ENCODE data around the gene RASGEF1C.

Gene RASGEF1C

DNA sequence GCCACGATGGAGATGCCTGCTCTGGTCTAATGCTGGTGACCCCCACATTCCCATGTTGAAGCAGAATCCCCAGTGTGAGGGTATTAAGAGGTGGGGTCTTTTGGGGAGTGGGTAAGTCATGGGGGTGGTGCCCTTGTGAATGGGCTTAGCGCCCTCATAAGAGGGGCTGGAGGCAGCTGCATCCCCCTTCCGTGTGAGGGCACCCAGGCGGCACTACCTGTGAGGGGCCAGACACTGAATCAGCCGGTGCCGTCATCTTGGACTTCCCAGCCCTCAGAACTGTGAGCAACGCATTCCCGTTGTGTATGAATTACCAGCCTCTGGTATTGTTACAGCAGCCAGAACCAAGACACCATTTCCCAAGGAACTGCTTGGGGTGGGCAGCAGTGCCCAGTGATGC lies 110.5 kb downstream of the RASGEF1C start:
- TF ChIP-seq, protein P1, sequence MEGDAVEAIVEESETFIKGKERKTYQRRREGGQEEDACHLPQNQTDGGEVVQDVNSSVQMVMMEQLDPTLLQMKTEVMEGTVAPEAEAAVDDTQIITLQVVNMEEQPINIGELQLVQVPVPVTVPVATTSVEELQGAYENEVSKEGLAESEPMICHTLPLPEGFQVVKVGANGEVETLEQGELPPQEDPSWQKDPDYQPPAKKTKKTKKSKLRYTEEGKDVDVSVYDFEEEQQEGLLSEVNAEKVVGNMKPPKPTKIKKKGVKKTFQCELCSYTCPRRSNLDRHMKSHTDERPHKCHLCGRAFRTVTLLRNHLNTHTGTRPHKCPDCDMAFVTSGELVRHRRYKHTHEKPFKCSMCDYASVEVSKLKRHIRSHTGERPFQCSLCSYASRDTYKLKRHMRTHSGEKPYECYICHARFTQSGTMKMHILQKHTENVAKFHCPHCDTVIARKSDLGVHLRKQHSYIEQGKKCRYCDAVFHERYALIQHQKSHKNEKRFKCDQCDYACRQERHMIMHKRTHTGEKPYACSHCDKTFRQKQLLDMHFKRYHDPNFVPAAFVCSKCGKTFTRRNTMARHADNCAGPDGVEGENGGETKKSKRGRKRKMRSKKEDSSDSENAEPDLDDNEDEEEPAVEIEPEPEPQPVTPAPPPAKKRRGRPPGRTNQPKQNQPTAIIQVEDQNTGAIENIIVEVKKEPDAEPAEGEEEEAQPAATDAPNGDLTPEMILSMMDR (IDR thresholded peaks at IDR 0.05; ENCODE audit: borderline replicate concordance, insufficient read depth, low read depth, low read length) = no peak

DNA sequence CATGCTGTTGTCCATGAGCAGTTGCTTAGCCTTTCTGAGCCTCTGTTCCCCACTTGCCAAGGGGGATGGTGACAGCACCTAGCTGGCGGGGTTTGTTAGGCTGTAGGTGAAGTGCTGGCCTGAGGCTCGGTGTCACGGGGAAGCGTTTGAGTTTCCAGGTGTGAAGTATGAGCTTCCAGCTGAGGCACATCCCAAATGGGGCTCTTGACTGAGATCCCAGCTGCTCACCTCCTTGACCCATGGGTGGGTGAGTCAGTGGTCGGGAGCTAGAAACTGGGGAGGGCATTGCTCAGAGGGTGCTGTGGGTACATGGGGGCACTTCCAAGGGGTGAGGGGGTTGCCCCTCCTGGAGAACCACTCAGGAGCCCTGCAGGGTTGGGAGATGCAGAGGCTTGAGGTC lies 111.1 kb downstream of the RASGEF1C start:
- TF ChIP-seq, protein P1 (IDR thresholded peaks at IDR 0.05; ENCODE audit: borderline replicate concordance, insufficient read depth, low read depth, low read length) = no peak
- H3K4me3 ChIP-seq (ENCODE audit: low read depth, low read length) = no peak overlapping the region

More for the DNA sequence above, 110.5 kb downstream of the RASGEF1C start:
- H3K4me3 ChIP-seq (ENCODE audit: low read depth, low read length) = no peak overlapping the region

DNA sequence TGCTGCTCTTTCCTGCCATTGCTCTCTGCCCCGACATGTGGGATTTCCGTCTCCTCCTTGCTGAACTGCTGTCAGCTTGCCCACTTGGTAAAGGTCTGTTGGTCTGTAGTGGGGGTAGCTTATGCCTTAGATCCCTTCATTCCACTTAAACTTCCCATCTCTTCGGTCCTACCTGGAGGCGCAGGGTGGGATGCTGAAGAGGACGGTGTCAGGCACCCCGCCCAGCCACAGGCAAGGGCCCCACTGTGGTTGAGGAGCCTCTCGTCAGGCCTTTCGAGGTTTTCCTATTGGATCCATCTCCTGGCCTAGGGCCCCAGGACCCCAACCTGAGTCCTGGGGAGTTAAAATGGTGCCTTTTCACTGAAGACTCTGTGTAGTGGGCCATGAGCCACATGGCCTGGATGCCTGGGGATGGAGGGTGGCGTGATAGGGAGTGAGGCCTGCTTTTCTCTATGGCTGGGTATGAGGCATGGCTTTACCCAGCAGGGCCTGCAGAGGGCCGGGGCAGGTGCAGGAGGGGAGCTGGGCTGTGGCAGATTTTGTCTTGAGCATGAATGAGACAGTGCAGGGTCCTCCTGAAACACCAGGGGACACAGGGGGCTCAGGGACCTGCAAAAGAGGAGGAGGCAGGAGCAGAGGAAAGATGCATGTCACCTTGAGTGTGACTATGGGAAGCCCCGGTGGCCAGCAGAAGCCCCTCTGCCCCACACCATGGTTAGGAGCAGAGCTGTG lies 111.7 kb downstream of the RASGEF1C start:
- TF ChIP-seq, protein P1 (IDR thresholded peaks at IDR 0.05; ENCODE audit: borderline replicate concordance, insufficient read depth, low read depth, low read length) = no peak
- no peak overlapping the region for H3K4me3 ChIP-seq (ENCODE audit: low read depth, low read length)

DNA sequence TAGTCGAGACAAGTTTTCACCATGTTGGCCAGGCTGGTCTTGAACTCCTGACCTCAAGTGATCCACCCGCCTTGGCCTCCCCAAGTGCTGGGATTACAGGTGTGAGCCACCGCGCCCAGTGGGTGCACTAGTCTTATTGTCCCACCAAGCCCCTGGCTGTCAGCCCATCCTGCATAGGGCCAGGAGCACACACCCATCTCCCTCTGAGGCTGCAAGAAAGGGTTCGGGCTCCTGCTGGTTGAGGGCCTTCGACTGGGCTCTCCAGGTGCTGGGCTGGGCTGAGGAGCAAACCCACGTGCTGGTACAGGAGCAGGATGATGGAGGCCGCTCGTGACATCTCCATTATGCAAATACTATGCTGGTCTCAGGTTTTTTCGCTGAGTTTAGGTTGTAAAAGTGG lies 112.4 kb downstream of the RASGEF1C start:
- TF ChIP-seq, protein P1 (IDR thresholded peaks at IDR 0.05; ENCODE audit: borderline replicate concordance, insufficient read depth, low read depth, low read length) = no peak
- no peak overlapping the region for H3K4me3 ChIP-seq (ENCODE audit: low read depth, low read length)

DNA sequence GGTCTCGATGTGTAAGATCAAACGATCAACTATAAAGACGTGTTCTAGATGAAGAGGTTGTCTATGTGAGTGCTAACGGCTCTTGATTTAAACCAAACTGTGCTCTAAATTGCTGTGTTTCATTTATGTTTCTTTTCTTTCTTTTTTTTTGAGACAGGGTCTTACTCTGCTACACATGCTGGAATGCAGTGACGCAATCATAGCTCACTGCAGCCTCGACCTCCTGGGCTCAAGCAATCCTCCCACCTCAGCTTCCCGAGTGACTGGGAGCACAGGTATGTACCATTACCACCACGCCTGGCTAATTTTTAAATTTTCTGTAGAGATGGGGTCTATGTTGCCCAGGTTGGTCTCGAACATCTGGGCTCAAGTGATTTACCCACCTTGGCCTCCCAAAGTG lies 113.5 kb downstream of the RASGEF1C start:
- H3K4me3 ChIP-seq (ENCODE audit: low read depth, low read length) = no peak overlapping the region
- TF ChIP-seq, protein P1 (IDR thresholded peaks at IDR 0.05; ENCODE audit: borderline replicate concordance, insufficient read depth, low read depth, low read length) = no peak

DNA sequence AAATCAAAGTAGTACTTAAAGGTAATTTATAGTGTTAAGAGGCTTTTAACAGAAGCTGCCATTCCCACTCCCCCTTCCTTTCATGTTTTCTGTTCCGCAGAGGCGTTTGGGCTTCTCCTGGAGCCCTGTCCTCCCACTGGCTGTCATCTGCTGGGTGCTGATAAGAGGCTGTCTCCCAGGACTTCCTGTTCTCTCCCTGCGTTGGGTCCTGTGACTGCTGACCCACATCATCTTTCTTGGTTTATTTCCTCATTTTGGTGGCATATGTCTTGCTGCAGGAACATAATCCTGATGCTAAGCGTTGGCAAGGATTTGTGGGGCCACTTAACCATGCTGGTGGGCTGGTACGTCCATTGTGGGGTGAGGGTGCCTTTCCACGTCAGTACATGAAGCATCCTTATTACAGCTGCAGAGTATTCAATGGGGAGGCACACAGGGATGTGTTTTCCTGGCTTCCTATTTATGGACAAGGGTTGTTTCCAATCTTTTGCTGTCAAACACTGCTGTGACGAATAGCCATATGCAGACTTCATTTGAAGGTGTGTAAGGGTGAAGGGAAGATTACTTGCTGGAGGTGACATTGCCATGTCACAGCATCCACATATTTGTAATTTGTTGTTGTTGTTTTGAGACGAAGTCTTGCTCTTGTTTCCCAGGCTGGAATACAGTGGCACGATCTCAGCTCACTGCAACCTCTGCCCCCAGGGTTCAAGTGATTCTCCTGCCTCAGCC lies 115.2 kb downstream of the RASGEF1C start:
- TF ChIP-seq, protein P1 (IDR thresholded peaks at IDR 0.05; ENCODE audit: borderline replicate concordance, insufficient read depth, low read depth, low read length) = no peak
- H3K4me3 ChIP-seq (ENCODE audit: low read depth, low read length) = no peak overlapping the region

DNA sequence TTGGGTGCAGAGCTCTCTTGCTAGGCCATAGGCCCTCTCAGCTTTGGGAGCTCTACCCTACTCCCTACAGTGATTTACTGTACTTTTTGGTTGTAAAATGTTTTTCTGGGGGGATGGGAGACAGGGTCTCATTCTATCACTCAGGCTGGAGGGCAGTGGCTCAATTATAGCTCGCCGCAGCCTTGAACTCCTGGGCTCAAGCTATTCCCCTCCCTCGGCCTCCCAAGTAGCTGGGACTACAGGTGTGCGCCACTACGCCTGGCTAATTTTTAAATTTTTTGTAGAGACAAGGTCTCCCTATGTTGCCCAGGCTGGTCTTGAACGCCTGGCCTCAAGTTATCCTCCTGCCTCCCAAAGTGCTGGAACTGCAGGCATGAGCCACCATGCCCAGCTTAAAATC lies 115.8 kb downstream of the RASGEF1C start:
- no peak overlapping the region for H3K4me3 ChIP-seq (ENCODE audit: low read depth, low read length)

More for the DNA sequence above, 115.8 kb downstream of the RASGEF1C start:
- TF ChIP-seq, protein P1 (IDR thresholded peaks at IDR 0.05; ENCODE audit: borderline replicate concordance, insufficient read depth, low read depth, low read length) = no peak
